ENCODE measurements around the gene STAB2.

DNA sequence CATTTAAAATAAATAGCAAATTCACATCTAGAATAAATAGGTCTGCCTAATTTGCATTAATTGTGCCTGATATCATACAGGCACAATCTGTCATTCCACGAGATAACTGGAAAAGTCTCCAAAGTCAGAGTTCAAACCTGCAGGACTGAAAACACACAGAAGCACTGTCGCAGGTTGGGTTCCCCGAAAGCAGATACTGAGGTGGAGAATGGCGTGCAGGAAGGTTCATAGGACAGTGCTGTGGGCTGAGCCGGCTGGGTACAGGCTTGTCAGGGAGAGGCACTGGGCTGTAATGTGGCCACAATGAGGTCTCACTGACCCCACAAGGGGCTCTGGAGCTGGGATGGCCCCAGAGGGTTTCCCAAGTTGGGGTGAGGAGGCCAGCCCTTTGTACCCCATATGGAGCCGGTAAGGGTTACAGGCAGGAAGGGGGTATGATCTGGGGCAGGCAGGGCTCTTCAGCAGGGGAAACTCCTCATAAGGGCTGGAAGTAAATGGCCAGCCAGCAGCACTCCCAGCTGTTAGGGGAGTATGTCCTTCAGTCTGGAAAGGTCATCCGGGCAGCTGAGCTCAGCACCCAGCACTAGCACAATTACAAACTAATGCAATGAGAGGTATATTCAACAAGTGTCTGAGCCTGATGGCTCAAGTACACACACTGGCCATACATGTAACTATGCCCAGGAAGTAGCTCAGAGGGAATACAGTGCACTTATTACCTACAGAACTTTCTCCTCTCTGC, 185.5 kb downstream of the STAB2 start:
- no peak for TF ChIP-seq POLR2AphosphoS5 (IDR thresholded peaks at IDR 0.05; ENCODE audit: borderline replicate concordance, low read depth, low read length)
- no peak for TF ChIP-seq EZH2 (IDR thresholded peaks at IDR 0.05)
- no peak for TF ChIP-seq FOXP2 (optimal IDR thresholded peaks at IDR 0.05; ENCODE audit: control extremely low read depth, extremely low read length, insufficient read depth)
